Osteocyte (in vitro differentiated cells): Measurements from ENCODE around the gene NLGN2. TPM values are rescaled to one million over a fixed set of nuclear protein-coding genes. Genes with fewer than 3 reads are reported as not detected.
A peak's percentile ranks its signal among the peaks of the same experiment; 100 is the strongest.

Experiments used
- DNase-seq: peaks from one replicate; pipeline ENCODE4 v3.0.0; 2021; ENCODE audit warnings: mixed read lengths; ENCODE audit not compliant: unreplicated experiment; ENCODE audit errors: extremely low spot score
- H3K27ac Mint-ChIP-seq: one replicate; pipeline ENCODE4 v1.8.0; 2021; ENCODE audit warnings: mild to moderate bottlenecking, mixed read lengths; ENCODE audit not compliant: unreplicated experiment
- H3K27me3 Mint-ChIP-seq: one replicate; pipeline ENCODE4 v1.8.0; 2021; ENCODE audit warnings: mixed read lengths; ENCODE audit not compliant: unreplicated experiment
- H3K36me3 Mint-ChIP-seq: one replicate; pipeline ENCODE4 v1.8.0; 2021; ENCODE audit warnings: mixed read lengths; ENCODE audit not compliant: unreplicated experiment
- H3K4me1 Mint-ChIP-seq: one replicate; pipeline ENCODE4 v1.8.0; 2021; ENCODE audit warnings: mixed read lengths; ENCODE audit not compliant: unreplicated experiment
- H3K4me3 Mint-ChIP-seq: one replicate; pipeline ENCODE4 v1.8.0; 2021; ENCODE audit warnings: mild to moderate bottlenecking, moderate library complexity, mixed read lengths; ENCODE audit not compliant: unreplicated experiment
- H3K9me3 Mint-ChIP-seq: one replicate; pipeline ENCODE4 v1.8.0; 2021; ENCODE audit warnings: mixed read lengths; ENCODE audit not compliant: unreplicated experiment
- total RNA-seq: library from RNA; stranded (reverse); gene quantifications from 2 replicates; pipeline ENCODE4 v1.2.1, GENCODE V29; 2021
- TF ChIP-seq, protein P1 (sequence below): fragments of 200-600 bp; sonication (generic); IDR thresholded peaks from 2 replicates; pipeline ENCODE4 v1.5.0; 2021; ENCODE audit warnings: antibody characterized with exemption, mild to moderate bottlenecking, moderate library complexity

The NLGN2 gene
- total RNA-seq, 1 donor from 2014 or later: 56.8 TPM

DNA sequence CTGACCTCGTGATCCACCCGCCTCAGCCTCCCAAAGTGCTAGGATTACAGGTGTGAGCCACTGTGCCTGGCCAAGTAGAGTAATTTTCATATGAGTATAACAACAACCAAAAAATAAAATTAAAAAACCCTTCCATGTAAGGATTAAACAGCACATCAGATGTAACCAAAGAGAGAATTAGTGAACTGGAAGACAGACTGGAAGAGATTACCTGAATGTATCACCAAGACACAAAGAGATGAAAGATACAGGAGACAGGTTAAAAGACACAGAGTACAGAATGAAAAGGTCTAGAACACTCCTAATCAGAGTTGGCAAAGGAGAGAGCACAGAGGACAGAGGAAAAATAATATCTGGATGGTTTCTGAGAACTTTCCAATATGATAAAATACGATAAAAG, 28.5 kb upstream of the NLGN2 start:
- no peak overlapping the region for H3K27ac Mint-ChIP-seq
- peaks cover 7% of the 10 kb centered on the region for H3K9me3 Mint-ChIP-seq
- H3K27me3 Mint-ChIP-seq: peaks cover 49% of the 10 kb centered on the region
- peaks cover 2% of the 10 kb centered on the region for H3K36me3 Mint-ChIP-seq
- TF ChIP-seq, protein P1, sequence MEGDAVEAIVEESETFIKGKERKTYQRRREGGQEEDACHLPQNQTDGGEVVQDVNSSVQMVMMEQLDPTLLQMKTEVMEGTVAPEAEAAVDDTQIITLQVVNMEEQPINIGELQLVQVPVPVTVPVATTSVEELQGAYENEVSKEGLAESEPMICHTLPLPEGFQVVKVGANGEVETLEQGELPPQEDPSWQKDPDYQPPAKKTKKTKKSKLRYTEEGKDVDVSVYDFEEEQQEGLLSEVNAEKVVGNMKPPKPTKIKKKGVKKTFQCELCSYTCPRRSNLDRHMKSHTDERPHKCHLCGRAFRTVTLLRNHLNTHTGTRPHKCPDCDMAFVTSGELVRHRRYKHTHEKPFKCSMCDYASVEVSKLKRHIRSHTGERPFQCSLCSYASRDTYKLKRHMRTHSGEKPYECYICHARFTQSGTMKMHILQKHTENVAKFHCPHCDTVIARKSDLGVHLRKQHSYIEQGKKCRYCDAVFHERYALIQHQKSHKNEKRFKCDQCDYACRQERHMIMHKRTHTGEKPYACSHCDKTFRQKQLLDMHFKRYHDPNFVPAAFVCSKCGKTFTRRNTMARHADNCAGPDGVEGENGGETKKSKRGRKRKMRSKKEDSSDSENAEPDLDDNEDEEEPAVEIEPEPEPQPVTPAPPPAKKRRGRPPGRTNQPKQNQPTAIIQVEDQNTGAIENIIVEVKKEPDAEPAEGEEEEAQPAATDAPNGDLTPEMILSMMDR: no peak
- H3K4me3 Mint-ChIP-seq: no peak overlapping the region
- H3K4me1 Mint-ChIP-seq: peaks cover 10% of the 10 kb centered on the region
- no peak for DNase-seq

GRCh38 chr17:7380321-7380720, 27.3 kb upstream of the NLGN2 start:
- peaks cover 45% of the 10 kb centered on the region for H3K27me3 Mint-ChIP-seq
- H3K4me3 Mint-ChIP-seq: peak overlapping the region; percentile 54
- peaks cover 10% of the 10 kb centered on the region for H3K4me1 Mint-ChIP-seq
- TF ChIP-seq, protein P1: no peak
- DNase-seq: no peak
- peaks cover 7% of the 10 kb centered on the region for H3K9me3 Mint-ChIP-seq
- peaks cover 2% of the 10 kb centered on the region for H3K36me3 Mint-ChIP-seq
- no peak overlapping the region for H3K27ac Mint-ChIP-seq

- no peak for DNase-seq
- Mint-ChIP-seq H3K36me3 (peaks cover 2% of the 10 kb centered on the region), H3K27ac (no peak within 1 kb of the TSS), H3K9me3 (peaks cover 7% of the 10 kb centered on the region), H3K4me1 (peaks cover 10% of the 10 kb centered on the region), H3K4me3 (peak within 1 kb of the TSS; percentile 54), H3K27me3 (peaks cover 45% of the 10 kb centered on the region)
- TF ChIP-seq, protein P1: no peak
These were observed 26.6 kb upstream of the NLGN2 start, which contains the start of gene TNK1 for GRCh38 chr17:7380855-7381683. TSS of gene TNK1 (plus strand) at chr17:7381089. CDS start at chr17:7382927, 1,838 bp downstream.

DNA sequence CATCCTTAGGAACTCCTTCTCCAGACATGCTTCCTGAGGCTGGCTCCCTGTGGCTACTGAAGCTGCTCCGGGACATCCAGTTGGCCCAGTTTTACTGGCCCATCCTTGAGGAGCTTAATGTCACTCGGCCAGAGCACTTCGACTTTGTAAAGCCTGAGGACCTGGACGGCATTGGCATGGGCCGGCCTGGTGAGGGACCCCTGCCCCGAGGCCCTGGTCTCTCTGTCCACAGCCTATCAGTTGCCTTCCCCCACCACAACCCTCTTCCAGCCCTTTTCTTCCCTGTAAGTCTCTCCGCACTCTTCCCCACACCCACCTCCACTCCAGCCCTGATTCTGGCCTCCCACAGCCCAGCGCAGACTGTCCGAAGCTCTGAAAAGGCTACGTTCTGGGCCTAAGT, 24.7 kb upstream of the NLGN2 start:
- Mint-ChIP-seq H3K4me1 (peaks cover 10% of the 10 kb centered on the region), H3K9me3 (peaks cover 7% of the 10 kb centered on the region), H3K36me3 (peaks cover 7% of the 10 kb centered on the region), H3K27ac (no peak overlapping the region), H3K27me3 (peaks cover 37% of the 10 kb centered on the region), H3K4me3 (no peak overlapping the region)
- DNase-seq: no peak
- TF ChIP-seq, protein P1: no peak

- H3K27me3 Mint-ChIP-seq: peaks cover 37% of the 10 kb centered on the region
- peaks cover 7% of the 10 kb centered on the region for H3K36me3 Mint-ChIP-seq
- no peak for DNase-seq
- no peak overlapping the region for H3K27ac Mint-ChIP-seq
- H3K4me1 Mint-ChIP-seq: peaks cover 10% of the 10 kb centered on the region
- TF ChIP-seq, protein P1: no peak
- no peak overlapping the region for H3K4me3 Mint-ChIP-seq
- H3K9me3 Mint-ChIP-seq: peaks cover 7% of the 10 kb centered on the region
These were observed 24.3 kb upstream of the NLGN2 start for GRCh38 chr17:7383371-7383741.
